ENCODE measurements around the gene CD53.

DNA sequence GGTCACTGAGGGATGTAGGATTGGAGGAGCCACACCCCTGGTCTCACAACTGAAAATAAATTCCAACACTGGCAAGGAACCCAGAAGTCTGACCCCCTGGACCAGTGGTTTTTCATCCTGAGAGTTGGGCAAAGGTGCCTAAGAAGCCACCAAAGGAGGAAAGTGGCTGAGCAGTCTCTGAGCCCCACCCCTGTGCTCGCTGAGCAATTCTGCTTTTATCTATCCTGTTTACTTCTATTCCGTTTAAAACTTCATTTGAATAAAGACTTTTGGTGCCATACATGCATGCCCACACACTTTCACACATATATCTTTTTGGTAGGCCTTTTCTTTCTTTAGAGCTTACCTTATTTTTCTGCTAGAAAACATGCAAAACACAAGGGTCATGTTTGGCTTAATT, 13.9 kb upstream of the CD53 start:
- TF ChIP-seq CTCF (IDR thresholded peaks at IDR 0.05): no peak
- TF ChIP-seq POLR2AphosphoS5 (IDR thresholded peaks at IDR 0.05): no peak
- TF ChIP-seq POLR2A (IDR thresholded peaks at IDR 0.05; ENCODE audit: low read depth): no peak
- no peak for TF ChIP-seq EP300 (IDR thresholded peaks at IDR 0.05)
